K562 (cell line): ENCODE results near the gene HUS1. TPM values are rescaled to one million over a fixed set of nuclear protein-coding genes. Genes with fewer than 3 reads are reported as not detected.

Source experiments
- BCOR ChIP-seq: fragments of 450-650 bp; IDR thresholded peaks from 2 replicates; pipeline ENCODE4 v1.6.1; 2016
- CAMTA2 ChIP-seq: fragments of 250-450 bp; sonication (Bioruptor Pico); conservative IDR thresholded peaks from 2 replicates; pipeline ENCODE4 v1.5.1; 2022
- DDX20 ChIP-seq: fragments of 450-650 bp; IDR thresholded peaks from 2 replicates; pipeline ENCODE4 v1.6.1; 2016; ENCODE audit warnings: missing genetic modification characterization, low read depth, mild to moderate bottlenecking, missing compliant biosample characterization, moderate library complexity
- E2F5 ChIP-seq: sonication (generic); formaldehyde crosslinking; IDR thresholded peaks from 2 replicates; pipeline ENCODE4 v1.8.0; 2022; ENCODE audit warnings: mild to moderate bottlenecking, missing genetic modification reagents
- EP400 ChIP-seq: fragments of 450-650 bp; IDR thresholded peaks from 2 replicates; pipeline ENCODE4 v1.6.1; 2017; ENCODE audit warnings: antibody characterized with exemption, mild to moderate bottlenecking, moderate library complexity
- FOSL1 ChIP-seq: fragments of 200-800 bp; sonication (Bioruptor generic); conservative IDR thresholded peaks from 2 replicates; pipeline ENCODE4 v1.6.1; 2016; ENCODE audit warnings: missing genetic modification characterization, missing compliant biosample characterization
- HNRNPH1 ChIP-seq: fragments of 200-400 bp; formaldehyde crosslinking; optimal IDR thresholded peaks from 2 replicates; pipeline ENCODE3; 2017; ENCODE audit warnings: low read depth, mild to moderate bottlenecking, low read length, moderate library complexity
- JUND ChIP-seq, 2 experiments: IDR thresholded peaks; 2 replicates in 1 of 2; 3 replicates in 1 of 2; pipeline ENCODE4 v1.6.1; 2011; ENCODE audit warnings: borderline replicate concordance in 2 of 2, low read depth in 2 of 2, low read length in 2 of 2, improper control_type of control experiment in 1 of 2, missing biosample characterization in 1 of 2, missing genetic modification characterization in 1 of 2, missing genetic modification reagents in 1 of 2
- SAFB ChIP-seq: fragments of 200-400 bp; formaldehyde crosslinking; IDR thresholded peaks from 2 replicates; pipeline ENCODE4 v1.6.1; 2017; ENCODE audit warnings: low read depth, low read length, borderline replicate concordance
- SMARCB1 ChIP-seq: IDR thresholded peaks from 2 replicates; pipeline ENCODE4 v1.6.1; 2011; ENCODE audit warnings: improper control_type of control experiment, low read depth; ENCODE audit not compliant: insufficient read length
- STAT5B ChIP-seq: fragments of 250-450 bp; sonication (Bioruptor Pico); IDR thresholded peaks from 2 replicates; pipeline ENCODE4 v1.8.0; 2021; ENCODE audit warnings: mild to moderate bottlenecking, inconsistent platforms
- polyA plus RNA-seq, 8 experiments: library from polyadenylated mRNA; depleted of rRNA in 4 of 8; stranded (reverse) in 5 of 8; unstranded in 3 of 8; fragments of >200 nt; fragmentation: Nextera tagmentation in 2 of 8; fragmentation: Illumina TruSeq in 1 of 8; extraction: Ambion mirVana in 2 of 8; extraction: Trizol in 1 of 8; gene quantifications; 2 replicates each; pipeline versions ENCODE4 v1.2.1 to v1.2.3, GENCODE V29; 2011 to 2014; ENCODE audit warnings: inconsistent platforms in 1 of 8, missing spikeins in 1 of 8
- total RNA-seq, 7 experiments: library from RNA; depleted of rRNA in 6 of 7; stranded (reverse); fragments of >200 nt in 6 of 7; fragmentation: Illumina TruSeq in 2 of 7; extraction: Trizol in 2 of 7; gene quantifications; 2 replicates each; pipeline versions ENCODE4 v1.2.1 to v1.2.3, GENCODE V29; 2011 to 2021; ENCODE audit warnings: low replicate concordance in 1 of 7
- TF ChIP-seq, protein P1 (sequence below), 2 experiments: fragments of 450-650 bp in 1 of 2; sonication (generic) in 1 of 2; formaldehyde crosslinking in 1 of 2; IDR thresholded peaks; 2 replicates each; pipeline versions ENCODE4 v1.7.1 to v1.9.0; 2016 to 2022; ENCODE audit warnings: inconsistent platforms in 1 of 2, mild to moderate bottlenecking in 1 of 2, missing genetic modification reagents in 1 of 2
- TF ChIP-seq, protein P2 (sequence below), 2 experiments: fragments of 450-650 bp; IDR thresholded peaks; 2 replicates each; pipeline ENCODE4 v1.6.1; 2018; ENCODE audit warnings: mild to moderate bottlenecking in 2 of 2, low read depth in 1 of 2; ENCODE audit not compliant: partially characterized antibody in 2 of 2

Gene HUS1
- total and polyA plus RNA-seq, 9 of the 15 experiments (the other 6 are each of a cell fraction or from before 2014, with no cell fraction given): 11.5 to 27.0 (median 16.5) TPM

GRCh38 chr7:48028938-48029337, 49.5 kb upstream of the HUS1 start, which contains the start of gene SUN3 (continued):
- TF ChIP-seq, protein P1, sequence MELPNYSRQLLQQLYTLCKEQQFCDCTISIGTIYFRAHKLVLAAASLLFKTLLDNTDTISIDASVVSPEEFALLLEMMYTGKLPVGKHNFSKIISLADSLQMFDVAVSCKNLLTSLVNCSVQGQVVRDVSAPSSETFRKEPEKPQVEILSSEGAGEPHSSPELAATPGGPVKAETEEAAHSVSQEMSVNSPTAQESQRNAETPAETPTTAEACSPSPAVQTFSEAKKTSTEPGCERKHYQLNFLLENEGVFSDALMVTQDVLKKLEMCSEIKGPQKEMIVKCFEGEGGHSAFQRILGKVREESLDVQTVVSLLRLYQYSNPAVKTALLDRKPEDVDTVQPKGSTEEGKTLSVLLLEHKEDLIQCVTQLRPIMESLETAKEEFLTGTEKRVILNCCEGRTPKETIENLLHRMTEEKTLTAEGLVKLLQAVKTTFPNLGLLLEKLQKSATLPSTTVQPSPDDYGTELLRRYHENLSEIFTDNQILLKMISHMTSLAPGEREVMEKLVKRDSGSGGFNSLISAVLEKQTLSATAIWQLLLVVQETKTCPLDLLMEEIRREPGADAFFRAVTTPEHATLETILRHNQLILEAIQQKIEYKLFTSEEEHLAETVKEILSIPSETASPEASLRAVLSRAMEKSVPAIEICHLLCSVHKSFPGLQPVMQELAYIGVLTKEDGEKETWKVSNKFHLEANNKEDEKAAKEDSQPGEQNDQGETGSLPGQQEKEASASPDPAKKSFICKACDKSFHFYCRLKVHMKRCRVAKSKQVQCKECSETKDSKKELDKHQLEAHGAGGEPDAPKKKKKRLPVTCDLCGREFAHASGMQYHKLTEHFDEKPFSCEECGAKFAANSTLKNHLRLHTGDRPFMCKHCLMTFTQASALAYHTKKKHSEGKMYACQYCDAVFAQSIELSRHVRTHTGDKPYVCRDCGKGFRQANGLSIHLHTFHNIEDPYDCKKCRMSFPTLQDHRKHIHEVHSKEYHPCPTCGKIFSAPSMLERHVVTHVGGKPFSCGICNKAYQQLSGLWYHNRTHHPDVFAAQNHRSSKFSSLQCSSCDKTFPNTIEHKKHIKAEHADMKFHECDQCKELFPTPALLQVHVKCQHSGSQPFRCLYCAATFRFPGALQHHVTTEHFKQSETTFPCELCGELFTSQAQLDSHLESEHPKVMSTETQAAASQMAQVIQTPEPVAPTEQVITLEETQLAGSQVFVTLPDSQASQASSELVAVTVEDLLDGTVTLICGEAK (IDR thresholded peaks at IDR 0.05): no peak
- TF ChIP-seq, protein P1 (CRISPR knock-in tag; IDR thresholded peaks at IDR 0.05): no peak
- TF ChIP-seq HNRNPH1: no peak
- 0 out of 2 replicates have a peak, but pooled peaks have one; percentile 13 for TF ChIP-seq FOSL1 (tag)
- no peak for TF ChIP-seq STAT5B (CRISPR knock-in tag)
- TF ChIP-seq EP400: peak; percentile 23; the same call in 1 of the 2 replicates
- TF ChIP-seq BCOR: no peak
- TF ChIP-seq E2F5 (CRISPR knock-in tag): no peak
- no peak for TF ChIP-seq DDX20 (tag)
- no peak for TF ChIP-seq SAFB
- TF ChIP-seq JUND (IDR thresholded peaks at IDR 0.05; ENCODE audit: borderline replicate concordance, low read depth, low read length): peak; percentile 44; the same call in 1 of the 2 replicates
- TF ChIP-seq JUND (tag; IDR thresholded peaks at IDR 0.05; ENCODE audit: borderline replicate concordance, low read depth, low read length): no peak; the same call in 2 of the 3 replicates
- no peak for TF ChIP-seq SMARCB1
- TF ChIP-seq, protein P2, sequence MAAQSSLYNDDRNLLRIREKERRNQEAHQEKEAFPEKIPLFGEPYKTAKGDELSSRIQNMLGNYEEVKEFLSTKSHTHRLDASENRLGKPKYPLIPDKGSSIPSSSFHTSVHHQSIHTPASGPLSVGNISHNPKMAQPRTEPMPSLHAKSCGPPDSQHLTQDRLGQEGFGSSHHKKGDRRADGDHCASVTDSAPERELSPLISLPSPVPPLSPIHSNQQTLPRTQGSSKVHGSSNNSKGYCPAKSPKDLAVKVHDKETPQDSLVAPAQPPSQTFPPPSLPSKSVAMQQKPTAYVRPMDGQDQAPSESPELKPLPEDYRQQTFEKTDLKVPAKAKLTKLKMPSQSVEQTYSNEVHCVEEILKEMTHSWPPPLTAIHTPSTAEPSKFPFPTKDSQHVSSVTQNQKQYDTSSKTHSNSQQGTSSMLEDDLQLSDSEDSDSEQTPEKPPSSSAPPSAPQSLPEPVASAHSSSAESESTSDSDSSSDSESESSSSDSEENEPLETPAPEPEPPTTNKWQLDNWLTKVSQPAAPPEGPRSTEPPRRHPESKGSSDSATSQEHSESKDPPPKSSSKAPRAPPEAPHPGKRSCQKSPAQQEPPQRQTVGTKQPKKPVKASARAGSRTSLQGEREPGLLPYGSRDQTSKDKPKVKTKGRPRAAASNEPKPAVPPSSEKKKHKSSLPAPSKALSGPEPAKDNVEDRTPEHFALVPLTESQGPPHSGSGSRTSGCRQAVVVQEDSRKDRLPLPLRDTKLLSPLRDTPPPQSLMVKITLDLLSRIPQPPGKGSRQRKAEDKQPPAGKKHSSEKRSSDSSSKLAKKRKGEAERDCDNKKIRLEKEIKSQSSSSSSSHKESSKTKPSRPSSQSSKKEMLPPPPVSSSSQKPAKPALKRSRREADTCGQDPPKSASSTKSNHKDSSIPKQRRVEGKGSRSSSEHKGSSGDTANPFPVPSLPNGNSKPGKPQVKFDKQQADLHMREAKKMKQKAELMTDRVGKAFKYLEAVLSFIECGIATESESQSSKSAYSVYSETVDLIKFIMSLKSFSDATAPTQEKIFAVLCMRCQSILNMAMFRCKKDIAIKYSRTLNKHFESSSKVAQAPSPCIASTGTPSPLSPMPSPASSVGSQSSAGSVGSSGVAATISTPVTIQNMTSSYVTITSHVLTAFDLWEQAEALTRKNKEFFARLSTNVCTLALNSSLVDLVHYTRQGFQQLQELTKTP (IDR thresholded peaks at IDR 0.05; ENCODE audit: low read depth in 1 of 2, partially characterized antibody in 2 of 2): no peak
- TF ChIP-seq CAMTA2 (CRISPR knock-in tag): no peak
